OCI-LY3 (cell line): ENCODE data around the gene PXYLP1.

ENCODE experiments used
- EZH2phosphoT487 ChIP-seq: fragments of 200-600 bp; shearing (Covaris generic); IDR thresholded peaks from 2 replicates; pipeline ENCODE4 v1.6.1; 2018; ENCODE audit warnings: antibody characterized with exemption, mixed run types, low read depth
- TF ChIP-seq, protein P1 (sequence below): fragments of 200-600, 300-600 bp; sonication (generic); IDR thresholded peaks from 2 replicates; pipeline ENCODE4 v1.5.1; 2014; ENCODE audit warnings: antibody characterized with exemption, low read length, low read depth

- TF ChIP-seq, protein P1, sequence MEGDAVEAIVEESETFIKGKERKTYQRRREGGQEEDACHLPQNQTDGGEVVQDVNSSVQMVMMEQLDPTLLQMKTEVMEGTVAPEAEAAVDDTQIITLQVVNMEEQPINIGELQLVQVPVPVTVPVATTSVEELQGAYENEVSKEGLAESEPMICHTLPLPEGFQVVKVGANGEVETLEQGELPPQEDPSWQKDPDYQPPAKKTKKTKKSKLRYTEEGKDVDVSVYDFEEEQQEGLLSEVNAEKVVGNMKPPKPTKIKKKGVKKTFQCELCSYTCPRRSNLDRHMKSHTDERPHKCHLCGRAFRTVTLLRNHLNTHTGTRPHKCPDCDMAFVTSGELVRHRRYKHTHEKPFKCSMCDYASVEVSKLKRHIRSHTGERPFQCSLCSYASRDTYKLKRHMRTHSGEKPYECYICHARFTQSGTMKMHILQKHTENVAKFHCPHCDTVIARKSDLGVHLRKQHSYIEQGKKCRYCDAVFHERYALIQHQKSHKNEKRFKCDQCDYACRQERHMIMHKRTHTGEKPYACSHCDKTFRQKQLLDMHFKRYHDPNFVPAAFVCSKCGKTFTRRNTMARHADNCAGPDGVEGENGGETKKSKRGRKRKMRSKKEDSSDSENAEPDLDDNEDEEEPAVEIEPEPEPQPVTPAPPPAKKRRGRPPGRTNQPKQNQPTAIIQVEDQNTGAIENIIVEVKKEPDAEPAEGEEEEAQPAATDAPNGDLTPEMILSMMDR, result no peak
- TF ChIP-seq EZH2phosphoT487, result no peak
These were observed 8.1 kb downstream of the PXYLP1 start for GRCh38 chr3:141239511-141240281.
